ENCODE results near the gene GSAP.

GSAP gene

GRCh38 chr7:77450054-77450453 lies 33.9 kb upstream of the GSAP start:
- peaks cover 6% of the 10 kb centered on the region for H3K4me1 Mint-ChIP-seq
- H3K9me3 Mint-ChIP-seq = no peaks in the 10 kb centered on the region
- no peak overlapping the region for H3K4me3 Mint-ChIP-seq
- peaks cover 1% of the 10 kb centered on the region for H3K36me3 Mint-ChIP-seq
- no peak overlapping the region for H3K27ac Mint-ChIP-seq
- no peaks in the 10 kb centered on the region for H3K27me3 Mint-ChIP-seq

GRCh38 chr7:77447616-77448015 lies 31.5 kb upstream of the GSAP start:
- no peaks in the 10 kb centered on the region for H3K9me3 Mint-ChIP-seq
- H3K36me3 Mint-ChIP-seq = peaks cover 1% of the 10 kb centered on the region
- H3K4me1 Mint-ChIP-seq = peaks cover 6% of the 10 kb centered on the region
- no peaks in the 10 kb centered on the region for H3K27me3 Mint-ChIP-seq
- H3K4me3 Mint-ChIP-seq = no peak overlapping the region
- H3K27ac Mint-ChIP-seq = no peak overlapping the region

GRCh38 chr7:77444123-77444522 lies 28.0 kb upstream of the GSAP start:
- no peaks in the 10 kb centered on the region for H3K36me3 Mint-ChIP-seq
- no peaks in the 10 kb centered on the region for H3K27me3 Mint-ChIP-seq
- H3K27ac Mint-ChIP-seq = no peak overlapping the region
- no peak overlapping the region for H3K4me3 Mint-ChIP-seq
- no peaks in the 10 kb centered on the region for H3K9me3 Mint-ChIP-seq
- peaks cover 6% of the 10 kb centered on the region for H3K4me1 Mint-ChIP-seq

- Mint-ChIP-seq H3K36me3 (no peaks in the 10 kb centered on the region), H3K4me1 (peaks cover 9% of the 10 kb centered on the region), H3K27ac (peak overlapping the region; percentile 18), H3K9me3 (no peaks in the 10 kb centered on the region), H3K27me3 (no peaks in the 10 kb centered on the region), H3K4me3 (no peak overlapping the region)
Observed at GRCh38 chr7:77443042-77443441, 26.9 kb upstream of the GSAP start.

DNA sequence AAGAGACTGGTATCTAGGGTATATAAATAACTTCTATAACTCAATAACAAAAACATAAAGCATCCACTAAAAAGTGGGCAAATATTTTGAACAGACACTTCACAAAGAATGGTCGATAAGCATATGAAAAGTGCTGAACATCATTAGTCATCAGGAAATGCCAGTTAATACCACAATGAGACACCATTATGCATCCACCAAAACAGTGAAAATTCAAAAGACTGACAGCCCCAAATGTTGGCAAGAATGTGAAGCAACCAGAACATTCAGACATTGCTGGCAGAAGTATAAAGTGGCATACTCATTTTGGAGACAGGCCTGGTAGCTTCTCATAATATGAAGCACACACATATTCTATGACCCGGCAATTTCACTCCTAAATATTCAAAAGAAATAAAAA lies 26.5 kb upstream of the GSAP start:
- no peaks in the 10 kb centered on the region for H3K9me3 Mint-ChIP-seq
- no peaks in the 10 kb centered on the region for H3K27me3 Mint-ChIP-seq
- H3K27ac Mint-ChIP-seq = no peak overlapping the region
- no peak overlapping the region for H3K4me3 Mint-ChIP-seq
- peaks cover 7% of the 10 kb centered on the region for H3K4me1 Mint-ChIP-seq
- no peaks in the 10 kb centered on the region for H3K36me3 Mint-ChIP-seq

- Mint-ChIP-seq H3K4me3 (no peak overlapping the region), H3K27me3 (no peaks in the 10 kb centered on the region), H3K4me1 (peaks cover 7% of the 10 kb centered on the region), H3K9me3 (no peaks in the 10 kb centered on the region), H3K27ac (no peak overlapping the region), H3K36me3 (no peaks in the 10 kb centered on the region)
Observed at GRCh38 chr7:77441046-77441445, 24.9 kb upstream of the GSAP start.

GRCh38 chr7:77439572-77439971 lies 23.4 kb upstream of the GSAP start:
- H3K27ac Mint-ChIP-seq = no peak overlapping the region
- H3K27me3 Mint-ChIP-seq = no peaks in the 10 kb centered on the region
- H3K4me3 Mint-ChIP-seq = no peak overlapping the region
- no peaks in the 10 kb centered on the region for H3K9me3 Mint-ChIP-seq
- H3K4me1 Mint-ChIP-seq = peaks cover 7% of the 10 kb centered on the region
- no peaks in the 10 kb centered on the region for H3K36me3 Mint-ChIP-seq

- H3K27ac Mint-ChIP-seq = no peak overlapping the region
- H3K4me3 Mint-ChIP-seq = no peak overlapping the region
- H3K9me3 Mint-ChIP-seq = no peaks in the 10 kb centered on the region
- H3K36me3 Mint-ChIP-seq = no peaks in the 10 kb centered on the region
- no peaks in the 10 kb centered on the region for H3K27me3 Mint-ChIP-seq
- peaks cover 7% of the 10 kb centered on the region for H3K4me1 Mint-ChIP-seq
Observed at GRCh38 chr7:77438131-77438530, 22.0 kb upstream of the GSAP start.

DNA sequence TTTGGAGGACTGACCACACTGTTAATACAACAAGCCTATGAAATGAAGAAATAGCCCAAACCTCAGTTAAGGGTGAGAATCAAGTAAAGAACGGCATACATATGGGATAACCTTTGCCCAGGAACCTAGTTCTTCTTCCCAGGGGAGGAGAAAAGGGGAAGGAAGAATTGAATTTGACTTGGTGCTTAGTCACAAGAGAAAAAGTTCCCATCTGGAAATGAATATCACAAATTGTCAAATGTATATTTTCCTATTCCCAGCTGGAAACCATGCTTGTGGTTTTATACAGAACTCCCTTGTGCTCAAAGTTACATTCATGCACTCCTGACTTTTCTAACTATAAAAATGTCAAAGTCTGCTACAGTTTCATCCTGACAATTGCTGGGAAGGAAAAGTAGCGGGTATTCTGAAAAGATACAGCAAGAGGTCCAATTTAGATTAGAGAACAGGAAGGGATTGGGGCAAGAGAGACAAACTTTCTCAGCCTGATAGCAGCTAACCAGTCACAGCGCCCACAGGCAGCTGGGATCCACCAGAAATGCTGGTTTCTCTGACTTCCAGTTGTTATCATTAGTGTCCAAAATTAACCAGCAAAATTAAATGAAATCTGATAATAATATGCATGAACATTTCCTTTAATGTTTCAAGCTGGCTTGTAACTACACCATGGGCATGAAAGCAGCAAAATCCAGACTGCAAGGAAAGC lies 18.6 kb upstream of the GSAP start:
- Mint-ChIP-seq H3K4me3 (no peak overlapping the region), H3K9me3 (no peaks in the 10 kb centered on the region), H3K27me3 (no peaks in the 10 kb centered on the region), H3K36me3 (no peaks in the 10 kb centered on the region), H3K4me1 (peaks cover 8% of the 10 kb centered on the region), H3K27ac (no peak overlapping the region)

GRCh38 chr7:77433901-77434300 lies 17.8 kb upstream of the GSAP start:
- Mint-ChIP-seq H3K27ac (no peak overlapping the region), H3K9me3 (no peaks in the 10 kb centered on the region), H3K36me3 (no peaks in the 10 kb centered on the region)

GRCh38 chr7:77430927-77431326 lies 14.8 kb upstream of the GSAP start:
- Mint-ChIP-seq H3K4me1 (peaks cover 31% of the 10 kb centered on the region), H3K27ac (no peak overlapping the region), H3K9me3 (no peaks in the 10 kb centered on the region), H3K36me3 (no peaks in the 10 kb centered on the region), H3K4me3 (no peak overlapping the region), H3K27me3 (no peaks in the 10 kb centered on the region)

More at GRCh38 chr7:77433901-77434300, 17.8 kb upstream of the GSAP start:
- peaks cover 16% of the 10 kb centered on the region for H3K4me1 Mint-ChIP-seq
- H3K27me3 Mint-ChIP-seq = no peaks in the 10 kb centered on the region
- H3K4me3 Mint-ChIP-seq = no peak overlapping the region

- Mint-ChIP-seq H3K27me3 (no peaks in the 10 kb centered on the region), H3K4me1 (peaks cover 31% of the 10 kb centered on the region), H3K9me3 (no peaks in the 10 kb centered on the region), H3K27ac (peak overlapping the region; percentile 47), H3K4me3 (no peak overlapping the region), H3K36me3 (no peaks in the 10 kb centered on the region)
Observed at GRCh38 chr7:77428777-77429231, 12.7 kb upstream of the GSAP start.

- Mint-ChIP-seq H3K36me3 (no peaks in the 10 kb centered on the region), H3K9me3 (no peaks in the 10 kb centered on the region), H3K27me3 (no peaks in the 10 kb centered on the region), H3K4me3 (peak overlapping the region; percentile 13), H3K4me1 (peaks cover 31% of the 10 kb centered on the region), H3K27ac (peak overlapping the region; percentile 93)
Observed at GRCh38 chr7:77427996-77428603, 12.0 kb upstream of the GSAP start.

DNA sequence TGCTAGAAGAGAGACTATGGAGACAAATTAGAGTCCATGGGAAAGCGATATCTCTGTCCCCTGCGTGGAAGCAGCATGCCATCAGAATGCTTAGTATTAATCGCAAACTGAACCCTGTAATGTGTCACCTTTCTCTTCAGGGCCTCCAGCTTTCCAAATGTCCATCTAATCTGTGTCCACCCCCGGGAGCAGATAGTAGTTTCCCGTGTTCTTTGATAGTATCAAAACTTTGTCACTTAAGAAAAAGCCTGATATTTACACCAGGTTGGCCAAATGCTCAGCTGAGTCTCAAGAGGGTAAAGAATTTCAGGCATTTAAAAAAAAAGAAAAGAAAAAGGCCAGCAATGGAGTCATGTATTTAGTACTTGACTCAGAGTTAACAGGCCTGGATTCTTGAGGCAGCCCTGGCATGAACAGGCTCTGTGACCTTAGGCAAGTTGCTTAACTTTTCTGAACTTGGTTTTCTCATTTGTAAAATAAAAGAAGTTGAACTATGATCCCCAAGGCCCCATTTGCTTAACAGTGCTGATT lies 10.4 kb upstream of the GSAP start:
- Mint-ChIP-seq H3K27me3 (no peaks in the 10 kb centered on the region), H3K9me3 (no peaks in the 10 kb centered on the region), H3K4me1 (peaks cover 31% of the 10 kb centered on the region), H3K36me3 (no peaks in the 10 kb centered on the region), H3K27ac (peak overlapping the region; percentile 32), H3K4me3 (no peak overlapping the region)

GRCh38 chr7:77426052-77426404 lies 9.9 kb upstream of the GSAP start:
- H3K27ac Mint-ChIP-seq = no peak overlapping the region

More at GRCh38 chr7:77426052-77426404, 9.9 kb upstream of the GSAP start:
- H3K27me3 Mint-ChIP-seq = no peaks in the 10 kb centered on the region
- H3K36me3 Mint-ChIP-seq = no peaks in the 10 kb centered on the region
- H3K9me3 Mint-ChIP-seq = no peaks in the 10 kb centered on the region
- H3K4me3 Mint-ChIP-seq = no peak overlapping the region
- peaks cover 31% of the 10 kb centered on the region for H3K4me1 Mint-ChIP-seq

Data from activated naive CD4-positive, alpha-beta T cell treated with anti-CD3 and anti-CD28 coated beads, Interleukin-2, amount 50 U/mL, for 24 hours (primary cell).